ENCODE measurements around the gene EXTL2. TPM values are rescaled to one million over a fixed set of nuclear protein-coding genes. Genes with fewer than 3 reads are reported as not detected.

EXTL2 gene
- total and polyA plus RNA-seq, 2 donors (not counting 3 experiments of a cell fraction or from before 2014, with no cell fraction given) = 19.4 to 30.7 TPM

DNA sequence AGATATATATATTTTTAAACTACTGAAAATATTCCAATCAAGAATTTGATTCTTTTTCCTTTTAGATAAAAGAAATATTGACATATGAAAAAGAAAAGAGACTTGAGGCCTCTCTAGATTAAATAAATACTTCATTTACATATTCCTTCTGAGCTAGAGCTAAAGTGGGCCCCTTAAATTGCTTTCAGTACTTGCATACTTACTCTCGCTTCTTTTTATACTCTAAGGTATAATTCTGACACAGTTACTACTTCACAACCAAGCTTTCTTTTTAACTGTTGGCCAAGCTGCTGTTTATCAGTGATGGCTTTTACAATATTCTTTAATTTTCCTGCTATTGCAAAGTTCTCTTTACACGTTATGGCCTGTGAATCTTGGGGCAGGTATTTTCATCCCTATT lies 24.6 kb downstream of the EXTL2 start:
- dilution Hi-C loops (cut with MboI; ENCODE audit: extremely low pct_ligation_motif_present, low sequenced_read_pairs) = loop anchor here (10.0 to 25.0 kb wide), 2 partner anchors 258 to 405 kb away; no protein-coding TSS in a partner anchor
- H3K27ac ChIP-seq (ENCODE audit: insufficient read depth, low read depth, low read length) = no peak overlapping the region
- H3K4me2 ChIP-seq (ENCODE audit: insufficient read depth, low read length) = no peak overlapping the region
- intact Hi-C loops (cut with micrococcal nuclease) = loop anchor here (5.0 to 10.0 kb wide), 5 partner anchors 165 to 833 kb away; partner anchors contain the start of genes CDC14A and GPR88
- no peak overlapping the region for H3K9ac ChIP-seq (replicated peaks; ENCODE audit: extremely low read depth, insufficient read depth, low read length)
- POLR2A ChIA-PET = no interaction called here
- no TSS peak for BruUV-seq (replicated peaks)
- no peak overlapping the region for H3K4me3 ChIP-seq (replicated peaks in 1 of 3; ENCODE audit: insufficient read depth in 1 of 3, low read depth in 1 of 3, low read length in 3 of 3)
- CTCF ChIA-PET = interaction anchor here (1.7 to 9.8 kb wide), 5 partner anchors 59 to 488 kb away, joined by 5 to 261 read pairs (median 56); no protein-coding TSS in a partner anchor
- no peaks in the 10 kb centered on the region for H3K79me2 ChIP-seq (ENCODE audit: control insufficient read depth, insufficient read depth, low read length)
- H2AFZ ChIP-seq (ENCODE audit: low read depth, low read length) = no peak overlapping the region
- no peaks in the 10 kb centered on the region for H3K9me1 ChIP-seq (replicated peaks; ENCODE audit: control insufficient read depth, extremely low read depth, insufficient read depth, low read length)
- H3K36me3 ChIP-seq (ENCODE audit: control insufficient read depth in 2 of 2, extremely low read depth in 1 of 2, insufficient read depth in 2 of 2, low read length in 2 of 2) = no peaks in the 10 kb centered on the region
- FAIRE-seq (no peak), DNase-seq (ENCODE audit: low read depth, low spot score) (no peak)
- peaks cover 13% of the 10 kb centered on the region for H3K4me1 ChIP-seq (ENCODE audit: control insufficient read depth, extremely low read depth, insufficient read depth, low read length)
- no peaks in the 10 kb centered on the region for H3K27me3 ChIP-seq (ENCODE audit: control insufficient read depth in 2 of 2, insufficient read depth in 2 of 2, low read length in 2 of 2)
- TF ChIP-seq FOS (IDR thresholded peaks at IDR 0.05; ENCODE audit: borderline replicate concordance, insufficient read depth, low read length) (no peak), GATA2 (IDR thresholded peaks at IDR 0.05; ENCODE audit: insufficient read depth, insufficient read length, low read depth, low read length) (no peak), POLR2AphosphoS5 (IDR thresholded peaks at IDR 0.05; ENCODE audit: insufficient read depth, low read depth, low read length) (no peak), EZH2 (IDR thresholded peaks at IDR 0.05; ENCODE audit: borderline replicate concordance, low read depth, low read length, severe bottlenecking) (no peak), POLR2A (IDR thresholded peaks at IDR 0.05; ENCODE audit: low read depth, low read length) (no peak), MYC (IDR thresholded peaks at IDR 0.05; ENCODE audit: low read depth, low read length) (no peak), MAX (IDR thresholded peaks at IDR 0.05; ENCODE audit: insufficient read depth, insufficient read length) (no peak), JUN (IDR thresholded peaks at IDR 0.05; ENCODE audit: borderline replicate concordance, insufficient read depth, insufficient read length, low read depth) (no peak)
- TF ChIP-seq, protein P1, sequence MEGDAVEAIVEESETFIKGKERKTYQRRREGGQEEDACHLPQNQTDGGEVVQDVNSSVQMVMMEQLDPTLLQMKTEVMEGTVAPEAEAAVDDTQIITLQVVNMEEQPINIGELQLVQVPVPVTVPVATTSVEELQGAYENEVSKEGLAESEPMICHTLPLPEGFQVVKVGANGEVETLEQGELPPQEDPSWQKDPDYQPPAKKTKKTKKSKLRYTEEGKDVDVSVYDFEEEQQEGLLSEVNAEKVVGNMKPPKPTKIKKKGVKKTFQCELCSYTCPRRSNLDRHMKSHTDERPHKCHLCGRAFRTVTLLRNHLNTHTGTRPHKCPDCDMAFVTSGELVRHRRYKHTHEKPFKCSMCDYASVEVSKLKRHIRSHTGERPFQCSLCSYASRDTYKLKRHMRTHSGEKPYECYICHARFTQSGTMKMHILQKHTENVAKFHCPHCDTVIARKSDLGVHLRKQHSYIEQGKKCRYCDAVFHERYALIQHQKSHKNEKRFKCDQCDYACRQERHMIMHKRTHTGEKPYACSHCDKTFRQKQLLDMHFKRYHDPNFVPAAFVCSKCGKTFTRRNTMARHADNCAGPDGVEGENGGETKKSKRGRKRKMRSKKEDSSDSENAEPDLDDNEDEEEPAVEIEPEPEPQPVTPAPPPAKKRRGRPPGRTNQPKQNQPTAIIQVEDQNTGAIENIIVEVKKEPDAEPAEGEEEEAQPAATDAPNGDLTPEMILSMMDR (IDR thresholded peaks at IDR 0.05; ENCODE audit: extremely low read depth in 1 of 2, insufficient read depth in 1 of 2, low read depth in 1 of 2, low read length in 2 of 2) = no peak
- H3K9me3 ChIP-seq (replicated peaks; ENCODE audit: control insufficient read depth, insufficient read depth, low read length) = no peaks in the 10 kb centered on the region
- H4K20me1 ChIP-seq (replicated peaks; ENCODE audit: control insufficient read depth, extremely low read depth, insufficient read depth, low read length) = no peaks in the 10 kb centered on the region

All from endothelial cell of umbilical vein (primary cell).